ENCODE measurements around the gene KRTAP5-7.
"Not testable (repeated sequence)": the region's sequence is repeated elsewhere in the genome, so short reads cannot be mapped to it uniquely, and the experiment has no call there.

Gene KRTAP5-7

DNA sequence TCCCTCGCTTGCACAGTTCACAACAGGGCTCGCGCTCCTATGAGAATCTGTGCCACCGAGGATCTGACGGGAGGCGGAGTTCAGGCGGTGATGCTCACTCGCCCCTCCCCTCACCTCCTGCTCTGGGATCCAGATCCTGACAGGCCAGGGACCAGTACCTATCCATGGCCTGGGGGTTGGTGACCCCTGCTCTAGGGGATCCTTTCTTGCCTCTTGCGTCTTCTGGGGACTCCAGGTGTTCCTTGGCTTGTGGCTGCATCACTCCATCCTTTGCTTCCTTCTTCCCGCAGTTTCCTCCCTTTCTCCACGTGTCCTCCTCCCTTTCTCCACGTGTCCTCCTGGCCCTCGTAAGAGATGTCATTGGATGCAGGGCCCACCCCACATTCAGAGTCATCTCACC lies 30.6 kb upstream of the KRTAP5-7 start:
- DNase-seq, result no peak

DNA sequence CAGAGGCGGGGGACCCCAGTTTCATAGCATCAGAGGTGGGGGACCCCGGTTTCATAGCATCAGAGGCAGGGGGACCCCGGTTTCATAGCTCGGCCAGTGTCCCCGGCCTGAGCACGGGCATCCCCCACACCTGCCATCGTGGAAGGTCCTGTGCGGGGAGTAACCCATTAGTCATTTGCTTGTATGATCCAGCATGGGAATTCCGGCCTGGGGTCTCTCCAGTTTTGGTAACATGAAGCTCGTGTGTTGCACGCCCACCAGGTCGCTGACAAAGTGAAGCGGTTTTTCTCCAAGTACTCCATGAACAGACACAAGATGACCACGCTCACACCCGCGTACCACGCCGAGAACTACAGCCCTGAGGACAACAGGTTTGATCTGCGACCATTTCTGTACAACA lies 29.0 kb upstream of the KRTAP5-7 start:
- no peak for DNase-seq

- peak; percentile 68 for DNase-seq
These were observed 27.9 kb upstream of the KRTAP5-7 start for GRCh38 chr11:71499125-71499524.

- peak; percentile 6 for DNase-seq
These were observed 27.5 kb upstream of the KRTAP5-7 start for GRCh38 chr11:71499546-71499945.

DNA sequence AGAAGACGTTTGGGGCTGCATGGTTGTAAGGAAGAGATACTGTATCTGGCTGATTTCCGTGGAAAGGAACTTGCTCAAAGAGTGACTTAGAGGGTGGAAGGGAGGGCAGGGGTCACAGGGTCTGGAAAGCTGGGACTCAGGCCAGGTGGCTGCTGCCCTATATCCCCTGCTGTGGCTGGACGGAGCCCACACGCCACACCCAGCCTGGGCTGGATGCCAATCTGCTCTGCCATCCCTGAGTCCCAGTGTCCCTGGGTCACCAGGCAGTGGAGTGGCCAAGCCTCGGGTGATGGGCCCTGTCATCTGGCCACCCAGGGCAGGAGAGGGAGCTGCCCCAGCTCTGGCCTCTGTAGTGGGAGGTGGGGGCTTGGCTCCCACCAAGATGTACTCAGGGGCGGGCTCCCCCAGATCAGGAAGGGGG lies 26.5 kb upstream of the KRTAP5-7 start:
- DNase-seq, result no peak

- DNase-seq, result no peak
These were observed 25.7 kb upstream of the KRTAP5-7 start for GRCh38 chr11:71501071-71501985.

- DNase-seq, result no peak
These were observed 25.0 kb upstream of the KRTAP5-7 start for GRCh38 chr11:71502026-71502425.

GRCh38 chr11:71502871-71503435 lies 24.1 kb upstream of the KRTAP5-7 start:
- no peak for DNase-seq

DNA sequence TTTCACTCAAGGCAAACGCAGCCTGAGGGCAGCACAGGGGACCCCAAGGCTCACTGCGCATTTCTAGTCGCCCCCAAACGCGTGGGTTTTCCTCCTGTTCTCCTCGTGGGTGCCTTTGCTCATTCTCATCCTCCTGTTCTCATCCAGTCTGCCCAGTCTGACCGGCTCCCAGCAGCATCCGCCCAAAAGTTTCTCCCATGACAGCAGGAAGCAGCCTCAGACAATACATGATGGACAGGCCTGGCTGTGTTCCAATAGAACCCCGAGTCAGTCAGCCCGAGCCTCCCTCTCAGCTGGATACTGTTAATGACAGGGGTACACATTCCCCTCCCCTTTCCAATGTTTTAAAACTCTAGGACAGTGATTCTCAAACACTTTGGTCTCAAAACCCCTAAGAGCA lies 22.5 kb upstream of the KRTAP5-7 start:
- DNase-seq, result no peak

GRCh38 chr11:71505001-71505400 lies 22.1 kb upstream of the KRTAP5-7 start:
- no peak for DNase-seq

DNA sequence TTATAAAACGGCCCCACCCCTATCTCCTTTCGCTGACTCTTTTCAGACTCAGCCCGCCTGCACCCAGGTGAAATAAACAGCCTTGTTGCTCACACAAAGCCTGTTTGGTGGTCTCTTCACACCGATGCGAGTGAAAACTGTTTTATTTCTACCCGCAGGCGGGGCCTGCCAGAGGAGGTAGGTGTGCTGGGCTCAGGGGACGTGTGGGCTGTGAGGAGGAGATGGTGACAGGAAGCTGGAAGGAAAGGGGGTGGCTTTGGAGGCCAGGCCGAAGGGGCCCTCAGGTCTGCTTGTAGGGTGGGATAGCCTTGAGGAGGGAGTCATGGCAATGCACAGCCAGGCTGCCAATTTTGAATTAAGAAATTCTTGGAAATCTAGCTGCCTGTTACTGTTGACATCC lies 21.3 kb upstream of the KRTAP5-7 start:
- DNase-seq, result no peak

DNA sequence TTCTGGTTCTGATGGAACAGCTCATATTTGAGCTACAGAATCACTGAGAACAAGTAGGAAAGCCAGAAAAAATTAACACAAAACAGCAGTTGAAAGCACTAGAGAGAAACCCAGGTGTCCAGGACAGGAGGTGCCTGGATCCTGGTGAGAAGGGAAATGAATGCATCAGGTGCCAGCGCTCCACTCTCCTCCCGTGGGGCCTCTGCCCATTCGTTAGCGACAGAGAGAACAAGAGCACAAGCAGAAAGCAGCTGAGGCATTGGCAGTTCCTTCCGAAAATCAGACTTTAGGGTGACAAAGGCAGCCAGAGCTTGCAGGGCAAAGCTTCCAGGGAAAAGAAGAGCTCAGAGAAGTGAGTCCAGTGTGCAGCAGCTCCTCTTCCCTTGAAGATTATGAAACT lies 20.0 kb upstream of the KRTAP5-7 start:
- no peak for DNase-seq

DNA sequence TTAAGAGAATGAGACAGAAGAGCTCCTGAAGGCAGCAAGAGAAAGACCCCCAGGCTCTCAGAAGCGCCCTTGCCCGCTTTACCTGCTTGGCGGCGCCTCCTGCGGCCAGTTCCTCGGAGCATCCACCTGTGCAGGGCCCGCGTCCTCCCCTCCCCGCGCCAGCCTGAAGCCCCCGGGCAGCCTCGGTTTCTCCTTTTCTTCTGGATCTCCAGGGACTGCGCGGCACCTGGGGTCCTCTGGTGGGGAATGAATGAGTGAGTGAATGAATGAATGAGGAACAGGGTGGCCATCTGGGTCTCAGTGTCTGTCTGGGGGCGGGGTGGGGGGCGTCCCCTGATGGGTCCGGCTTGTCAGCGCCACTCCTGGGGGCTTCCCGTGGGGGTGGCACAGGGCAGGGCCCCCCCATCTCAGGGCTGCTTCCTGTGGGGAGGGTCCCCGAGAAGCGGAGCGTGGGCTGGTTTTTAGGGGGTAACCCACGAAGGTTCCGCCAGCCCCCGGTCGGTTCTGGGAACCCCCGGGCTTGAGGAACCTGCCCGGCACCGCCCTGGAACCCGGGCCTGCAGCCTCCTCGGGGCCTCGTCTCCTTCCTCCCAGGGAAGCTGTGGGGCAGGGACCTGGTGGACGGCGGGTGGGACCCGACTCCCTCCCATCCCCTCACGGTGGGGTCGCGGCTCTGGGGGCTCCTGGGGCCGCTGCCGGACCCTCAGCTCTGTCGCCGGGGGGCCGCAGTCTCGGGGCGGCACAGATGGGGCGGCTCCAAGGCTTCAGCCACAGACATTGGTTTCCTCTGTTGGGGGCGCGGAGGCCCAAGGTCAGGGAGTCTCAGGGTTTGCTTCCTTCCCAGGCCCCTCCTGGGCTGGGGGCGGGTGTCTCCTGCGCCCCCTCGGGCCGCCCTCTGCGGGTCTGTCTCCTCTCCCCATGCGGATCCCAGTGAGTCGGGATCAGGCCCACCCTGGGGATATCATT lies 8.3 kb upstream of the KRTAP5-7 start:
- DNase-seq, result no peak

- DNase-seq, result no peak
These were observed 7.5 kb upstream of the KRTAP5-7 start for GRCh38 chr11:71519546-71519945.

DNA sequence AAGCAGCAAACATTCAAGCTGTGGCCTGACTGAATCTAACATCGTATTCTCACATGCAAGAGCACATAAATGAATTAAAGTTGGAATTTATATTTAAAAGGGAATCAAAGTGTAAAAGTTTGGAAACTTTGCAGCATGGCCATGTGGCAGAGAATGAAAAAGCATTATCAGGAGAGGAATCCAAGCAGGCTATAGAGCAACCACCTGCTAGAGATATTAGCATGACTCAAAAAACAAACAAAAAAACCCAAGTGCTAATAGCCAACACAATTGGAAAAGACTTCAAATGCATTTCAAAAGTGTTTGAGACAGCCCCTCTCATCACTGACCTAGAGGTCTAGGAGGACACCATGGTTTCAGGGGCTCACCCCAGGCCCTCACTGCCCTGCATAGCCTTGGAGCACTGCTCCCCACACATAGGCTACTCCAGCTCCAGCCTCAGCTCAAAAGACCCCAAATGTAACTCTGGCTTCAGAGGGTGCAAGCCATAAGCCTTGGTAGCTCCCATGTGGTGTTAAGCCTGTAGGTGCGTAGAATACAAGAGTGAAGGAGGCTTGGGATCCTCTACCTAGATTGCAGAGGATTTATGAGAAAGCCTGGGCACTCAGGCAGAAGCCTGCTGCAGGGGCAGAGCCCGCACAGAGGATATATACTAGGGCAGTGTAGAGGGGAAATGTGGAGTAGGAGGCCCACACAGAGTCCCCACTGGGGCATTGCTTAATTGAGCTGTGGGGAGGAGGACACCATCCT lies 1.7 kb upstream of the KRTAP5-7 start:
- no peak for DNase-seq

DNA sequence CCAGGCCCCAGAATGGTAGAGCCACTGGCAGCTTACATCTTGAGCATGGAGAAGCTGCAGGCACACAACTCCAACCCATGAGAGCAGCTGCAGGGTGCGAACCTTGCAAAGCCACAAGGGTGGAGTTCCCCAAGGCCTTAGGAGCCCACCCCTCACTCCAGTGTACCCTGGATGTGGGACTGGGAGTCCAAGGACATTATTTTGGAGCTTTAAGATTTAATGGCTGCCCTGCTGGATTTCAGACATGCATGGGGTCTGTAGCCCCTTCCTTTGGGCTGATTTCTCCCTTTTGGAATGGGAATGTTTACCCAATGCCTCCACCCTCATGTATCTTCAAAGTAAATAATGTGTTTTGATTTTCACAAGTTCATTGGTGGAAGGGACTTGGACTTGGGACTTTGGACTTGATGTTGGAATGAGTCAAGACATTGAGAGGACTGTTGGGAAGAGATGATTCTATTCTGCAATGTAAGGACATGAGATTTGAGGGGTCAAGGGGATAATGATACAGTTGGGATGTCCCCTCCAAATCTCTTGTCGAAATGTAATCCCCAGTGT lies 1.1 kb upstream of the KRTAP5-7 start:
- no peak for DNase-seq

DNA sequence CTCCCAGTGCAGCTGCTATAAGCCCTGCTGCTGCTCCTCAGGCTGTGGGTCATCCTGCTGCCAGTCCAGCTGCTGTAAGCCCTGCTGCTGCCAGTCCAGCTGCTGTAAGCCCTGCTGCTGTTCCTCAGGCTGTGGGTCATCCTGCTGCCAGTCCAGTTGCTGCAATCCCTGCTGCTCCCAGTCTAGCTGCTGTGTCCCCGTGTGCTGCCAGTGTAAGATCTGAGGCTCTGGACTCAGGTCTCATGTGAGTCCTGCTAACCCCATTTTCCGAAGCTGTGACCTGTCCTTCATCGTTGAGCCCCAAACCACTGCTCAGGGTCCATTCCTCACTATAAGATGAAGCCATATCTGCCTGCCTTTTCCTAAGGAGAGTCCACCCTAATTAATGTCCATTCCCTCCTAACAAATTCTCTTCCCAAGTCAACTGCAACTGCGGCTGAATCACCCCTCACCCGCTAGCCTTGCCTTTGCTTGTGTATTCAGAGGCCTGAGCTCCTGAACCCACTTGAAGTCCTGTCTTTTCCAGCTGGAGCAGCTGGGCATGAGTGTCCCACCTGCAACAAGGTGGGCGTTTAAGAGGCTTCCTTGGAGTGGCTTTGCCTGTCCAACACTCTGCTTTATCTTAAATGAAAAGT lies 626 bp downstream of the KRTAP5-7 start:
- DNase-seq, result no peak

DNA sequence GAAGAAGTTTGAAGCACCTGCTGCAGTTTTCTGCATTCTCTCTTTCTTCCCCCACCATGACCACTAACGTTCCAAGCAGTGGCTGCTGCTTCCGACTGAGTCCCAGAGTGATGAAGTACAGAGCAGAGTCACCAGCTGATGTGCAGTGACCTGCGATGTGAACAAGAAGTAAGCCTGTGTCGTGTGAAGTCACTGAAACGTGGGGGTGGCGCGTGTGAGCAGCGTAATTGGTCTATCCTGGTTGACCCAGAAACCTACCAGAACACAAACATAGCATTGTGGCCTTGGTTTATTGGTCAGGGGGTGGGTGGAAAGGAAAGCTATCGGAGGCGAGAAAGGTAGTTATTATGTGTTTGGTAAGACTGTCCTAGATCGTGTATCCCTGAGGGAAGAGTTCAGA lies 3.5 kb downstream of the KRTAP5-7 start:
- DNase-seq, result no peak

DNA sequence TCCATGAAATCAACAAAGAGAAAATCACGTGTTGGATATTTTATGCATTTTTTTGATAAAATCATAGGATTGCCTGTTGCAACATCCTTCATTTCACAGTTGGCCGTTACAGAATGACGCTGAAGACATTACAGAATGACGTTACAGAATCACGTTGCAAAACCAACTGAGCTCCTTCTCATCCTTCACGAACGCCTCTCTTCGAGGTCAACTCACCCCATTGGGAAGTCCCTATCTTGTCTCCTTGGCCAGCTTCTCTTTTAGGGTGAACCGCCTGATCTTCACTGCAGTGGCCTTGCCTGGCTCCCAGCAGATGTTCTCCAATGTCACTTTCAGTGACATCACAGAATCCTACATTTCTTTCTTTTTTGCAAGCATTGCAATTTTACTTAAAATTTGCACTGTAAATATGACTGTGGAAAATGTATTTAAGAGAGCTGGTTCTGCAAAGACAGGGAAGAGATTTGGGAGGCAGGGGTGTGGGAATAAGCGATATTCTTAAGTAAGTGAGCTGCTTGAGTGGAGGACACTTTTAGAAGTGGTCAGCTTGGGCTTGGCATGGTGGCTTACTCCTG lies 5.1 kb downstream of the KRTAP5-7 start:
- DNase-seq, result no peak

DNA sequence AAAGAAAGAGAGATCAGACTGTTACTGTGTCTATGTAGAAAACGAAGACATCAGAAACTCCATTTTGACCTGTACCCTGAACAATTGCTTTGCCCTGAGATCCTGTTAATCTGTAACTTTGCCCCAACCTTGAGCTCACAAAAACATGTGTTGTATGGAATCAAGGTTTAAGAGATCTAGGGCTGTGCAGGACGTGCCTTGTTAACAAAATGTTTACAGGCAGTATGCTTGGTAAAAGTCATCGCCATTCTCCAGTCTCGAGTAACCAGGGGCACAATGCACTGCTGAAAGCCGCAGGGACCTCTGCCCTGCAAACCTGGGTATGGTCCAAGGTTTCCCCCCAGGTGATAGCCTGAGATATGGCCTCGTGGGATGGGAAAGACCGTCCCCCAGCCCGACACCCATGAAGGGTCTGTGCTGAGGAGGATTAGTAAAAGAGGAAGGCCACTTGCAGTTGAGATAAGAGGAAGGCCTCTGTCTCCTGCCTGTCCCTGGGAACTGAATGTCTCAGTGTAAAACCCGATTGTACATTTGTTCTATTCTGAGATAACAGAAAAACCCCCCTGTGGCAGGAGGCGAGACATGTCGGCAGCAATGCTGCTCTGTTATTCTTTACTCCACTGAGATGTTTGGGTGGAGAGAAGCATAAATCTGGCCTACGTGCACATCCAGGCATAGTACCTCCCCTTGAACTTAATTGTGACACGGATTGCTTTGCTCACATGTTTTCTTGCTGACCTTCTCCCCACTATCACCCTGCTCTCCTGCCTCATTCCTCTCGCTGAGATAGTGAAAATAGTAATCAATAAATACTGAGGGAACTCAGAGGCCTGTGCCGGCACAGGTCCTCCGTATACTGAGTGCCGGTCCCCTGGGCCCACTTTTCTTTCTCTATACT lies 7.9 kb downstream of the KRTAP5-7 start:
- not testable (repeated sequence) for DNase-seq
